SH-SY5Y (cell line): ENCODE data around the gene AKAP9.

Source experiments
- GATA2 ChIP-seq: IDR thresholded peaks from 2 replicates; pipeline ENCODE4 v1.6.1; 2011; ENCODE audit warnings: mild to moderate bottlenecking, low read depth, low read length
- GATA3 ChIP-seq: IDR thresholded peaks from 2 replicates; pipeline ENCODE4 v1.6.1; 2011; ENCODE audit warnings: low read depth, mild to moderate bottlenecking, low read length, moderate library complexity

The AKAP9 gene

GRCh38 chr7:91974066-91974465 lies 33.4 kb downstream of the AKAP9 start:
- no peak for TF ChIP-seq GATA2
- TF ChIP-seq GATA3 = no peak

GRCh38 chr7:91976743-91977142 lies 36.1 kb downstream of the AKAP9 start:
- TF ChIP-seq GATA3 = no peak
- no peak for TF ChIP-seq GATA2

- TF ChIP-seq GATA2 (no peak), GATA3 (no peak)
Measured at GRCh38 chr7:91979590-91979989, 38.9 kb downstream of the AKAP9 start.

- no peak for TF ChIP-seq GATA2
Measured at GRCh38 chr7:91988213-91988612, 47.6 kb downstream of the AKAP9 start.

- no peak for TF ChIP-seq GATA3
- no peak for TF ChIP-seq GATA2
Measured at GRCh38 chr7:91993976-91994375, 53.3 kb downstream of the AKAP9 start.

GRCh38 chr7:91995391-91996105 lies 54.9 kb downstream of the AKAP9 start:
- TF ChIP-seq GATA2 (no peak), GATA3 (no peak)

- TF ChIP-seq GATA3 (no peak), GATA2 (no peak)
Measured at GRCh38 chr7:91999631-92000565, 59.2 kb downstream of the AKAP9 start.

GRCh38 chr7:92002720-92003119 lies 62.1 kb downstream of the AKAP9 start:
- TF ChIP-seq GATA3 (no peak), GATA2 (no peak)

GRCh38 chr7:92006046-92006445 lies 65.4 kb downstream of the AKAP9 start:
- TF ChIP-seq GATA2 = no peak
- no peak for TF ChIP-seq GATA3

GRCh38 chr7:92010215-92010614 lies 69.6 kb downstream of the AKAP9 start:
- TF ChIP-seq GATA3 (no peak), GATA2 (no peak)

GRCh38 chr7:92013611-92014010 lies 72.9 kb downstream of the AKAP9 start:
- TF ChIP-seq GATA2 = no peak
- no peak for TF ChIP-seq GATA3

- no peak for TF ChIP-seq GATA3
- no peak for TF ChIP-seq GATA2
Measured at GRCh38 chr7:92020636-92021035, 80.0 kb downstream of the AKAP9 start.

- TF ChIP-seq GATA2 = no peak
- TF ChIP-seq GATA3 = no peak
Measured at GRCh38 chr7:92025260-92025659, 84.6 kb downstream of the AKAP9 start.

GRCh38 chr7:92028226-92028625 lies 87.6 kb downstream of the AKAP9 start:
- TF ChIP-seq GATA2 = no peak
- TF ChIP-seq GATA3 = no peak

- TF ChIP-seq GATA3 = no peak
- TF ChIP-seq GATA2 = no peak
Measured at GRCh38 chr7:92028686-92029085, 88.0 kb downstream of the AKAP9 start.

GRCh38 chr7:92034116-92034515 lies 93.5 kb downstream of the AKAP9 start:
- no peak for TF ChIP-seq GATA3
- no peak for TF ChIP-seq GATA2
